T-helper 1 cell treated with Interleukin-12 subunit alpha and Interleukin-12 subunit beta and Interleukin-4 antibody, amounts not matched to agents 30 ng/mL and 1 ng/mL, for 36 hours (primary cell): ENCODE results near the gene DRD2. TPM values are rescaled to one million over a fixed set of nuclear protein-coding genes. Genes with fewer than 3 reads are reported as not detected.

Experiments used
- intact Hi-C: fragments of 100-400 bp; cut with micrococcal nuclease; formaldehyde crosslinking; loops from one replicate; pipeline ENCODE4 v1.15.1; 2024
- total RNA-seq: library from RNA; stranded (reverse); gene quantifications from 2 replicates; pipeline ENCODE4 v1.2.3, GENCODE V29; 2022

The DRD2 gene
- total RNA-seq, 1 donor from 2014 or later = not detected

DNA sequence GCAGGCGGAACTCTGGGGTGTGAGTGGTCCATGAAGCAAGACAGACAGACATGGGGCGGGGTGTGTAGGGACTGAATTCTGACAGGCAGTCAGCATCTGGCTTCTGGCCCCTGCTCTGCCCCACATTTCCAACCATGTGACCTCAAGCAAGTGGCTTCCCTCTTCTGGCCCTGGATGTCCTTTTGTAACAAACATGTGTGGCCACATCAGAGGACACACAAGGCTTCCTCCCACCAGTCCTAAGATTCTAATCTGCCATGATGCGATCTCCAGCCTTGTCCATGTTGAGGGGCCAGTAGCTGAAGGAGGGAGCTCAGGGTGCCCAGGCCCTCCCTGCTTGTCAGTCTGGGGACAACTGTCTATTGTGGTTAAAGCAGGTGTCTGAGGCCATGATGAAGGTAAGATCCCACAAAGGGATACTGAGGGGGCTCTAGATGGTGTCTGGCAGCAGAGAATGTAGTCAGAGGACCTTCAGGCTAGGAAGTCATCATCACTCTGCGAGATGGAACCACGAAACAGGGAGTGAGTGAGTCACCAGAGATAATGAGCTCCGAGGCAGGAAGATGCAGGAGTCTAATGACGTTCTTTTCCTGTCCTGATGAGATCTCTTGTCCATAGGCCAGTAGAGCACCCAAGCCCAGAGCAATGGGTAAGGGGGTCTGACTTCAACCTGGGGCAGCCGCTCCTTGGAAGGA, 27.4 kb downstream of the DRD2 start:
- intact Hi-C loops = no loop called here

DNA sequence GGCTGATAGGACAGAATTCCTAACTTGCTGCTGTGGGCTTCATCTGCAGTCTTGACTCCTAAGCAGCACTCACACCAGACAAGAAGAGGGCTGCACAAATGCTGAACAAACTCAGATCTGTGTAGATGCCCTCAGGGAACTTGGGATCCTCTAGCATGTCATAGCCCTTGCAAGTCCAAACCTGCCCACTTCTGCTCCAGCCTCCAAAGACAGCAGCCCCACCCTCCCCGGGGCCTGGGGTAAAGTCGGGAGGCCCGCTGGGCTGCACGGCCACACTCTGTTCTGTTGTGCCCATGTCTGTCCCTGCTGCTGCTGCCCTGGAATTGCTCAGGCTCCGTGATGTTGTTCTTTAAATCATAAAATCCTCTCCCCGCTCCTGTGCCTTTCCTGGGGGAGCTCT, 28.3 kb downstream of the DRD2 start:
- intact Hi-C loops = no loop called here

DNA sequence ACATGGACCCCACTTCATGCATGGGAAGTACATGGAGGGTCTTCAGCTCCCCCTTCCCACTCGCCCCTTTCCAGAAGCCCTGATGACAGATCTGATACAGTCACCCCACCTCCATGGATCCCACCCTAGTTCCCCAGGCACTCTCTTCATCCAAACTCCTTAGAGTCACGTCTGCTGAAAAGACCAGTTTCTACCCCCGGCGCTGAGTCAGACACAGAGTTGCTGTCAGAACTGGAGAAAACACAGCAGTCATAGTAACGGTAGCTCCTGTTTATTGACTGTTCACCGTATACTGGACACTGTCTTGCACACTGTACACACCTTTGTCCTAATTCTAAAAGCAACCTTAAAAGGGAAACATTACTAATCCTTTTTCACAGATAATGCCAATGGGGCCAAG, 29.1 kb downstream of the DRD2 start:
- intact Hi-C loops = no loop called here

DNA sequence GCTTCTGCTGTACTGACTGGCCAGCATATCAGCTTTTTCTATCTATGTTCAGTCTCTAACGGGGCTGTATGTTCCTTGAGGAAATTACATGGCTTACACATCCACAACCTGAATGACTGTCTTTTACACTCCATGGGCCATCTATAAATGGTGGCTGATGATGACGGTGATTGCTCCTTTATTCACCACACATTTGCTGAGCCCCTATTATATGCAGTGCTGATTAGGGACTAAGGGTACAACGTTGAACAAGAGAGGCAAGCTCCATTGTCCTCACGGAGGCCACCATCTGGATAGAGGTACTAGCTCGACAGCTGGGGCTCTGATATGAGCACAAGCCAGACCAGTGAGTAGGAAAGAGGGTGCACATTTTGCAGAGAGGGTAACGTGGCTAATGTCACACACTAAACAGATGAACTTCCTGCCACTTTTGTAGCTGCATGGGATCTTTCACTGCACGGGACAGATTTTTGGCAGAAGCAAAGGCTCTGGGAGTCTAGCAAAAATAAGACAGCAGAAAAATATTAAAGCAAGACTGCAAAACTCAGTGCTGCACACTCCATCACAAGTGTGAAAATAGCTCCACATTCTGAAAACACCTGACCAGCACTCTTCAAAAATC, 30.6 kb downstream of the DRD2 start:
- intact Hi-C loops = no loop called here

DNA sequence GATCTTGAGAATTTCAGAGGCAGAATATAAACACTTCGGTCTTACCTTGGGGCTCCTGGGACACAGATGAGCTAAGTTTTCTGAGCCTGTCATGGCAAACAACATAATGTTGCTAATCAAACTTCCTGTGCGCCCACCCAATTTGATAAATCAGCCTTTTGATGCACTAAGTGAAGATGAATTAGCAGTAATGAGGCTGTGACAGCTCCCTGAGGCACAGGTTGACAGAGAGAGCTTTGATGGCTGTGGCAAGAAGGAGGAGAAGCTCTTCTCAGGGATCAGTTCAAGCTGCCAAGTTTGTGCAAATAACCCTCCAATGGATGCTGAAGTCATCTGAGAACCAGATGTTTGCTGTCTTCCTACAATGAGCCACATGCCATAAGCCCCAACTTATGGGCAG, 34.4 kb downstream of the DRD2 start:
- intact Hi-C loops = no loop called here

DNA sequence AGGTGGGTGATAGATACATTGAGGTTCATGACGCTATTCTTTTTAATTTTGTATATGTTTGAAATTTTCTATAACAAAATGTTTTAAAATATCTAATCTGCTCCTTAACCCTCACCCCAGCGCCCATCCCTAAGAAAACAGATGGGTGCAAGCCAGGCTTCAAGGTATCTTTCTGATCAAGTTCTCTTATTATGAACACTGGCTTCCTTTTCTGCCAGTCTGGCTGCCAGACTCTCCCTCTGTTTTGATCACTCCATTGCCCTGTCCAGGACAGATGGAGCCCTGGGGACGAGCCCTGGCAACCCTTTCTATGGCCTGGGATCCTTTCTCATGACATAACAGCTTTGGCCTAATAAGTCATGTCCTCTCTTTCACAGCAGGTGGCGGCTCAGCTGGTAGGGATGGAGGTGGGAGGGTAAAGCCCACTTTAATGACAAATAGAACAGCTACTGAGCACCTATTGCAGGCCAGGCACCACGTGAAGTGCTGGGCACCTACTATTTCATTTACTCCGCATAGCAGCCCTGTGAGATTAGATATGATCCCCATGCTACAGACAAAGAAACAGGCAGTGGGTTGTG, 38.4 kb downstream of the DRD2 start:
- intact Hi-C loops = no loop called here

DNA sequence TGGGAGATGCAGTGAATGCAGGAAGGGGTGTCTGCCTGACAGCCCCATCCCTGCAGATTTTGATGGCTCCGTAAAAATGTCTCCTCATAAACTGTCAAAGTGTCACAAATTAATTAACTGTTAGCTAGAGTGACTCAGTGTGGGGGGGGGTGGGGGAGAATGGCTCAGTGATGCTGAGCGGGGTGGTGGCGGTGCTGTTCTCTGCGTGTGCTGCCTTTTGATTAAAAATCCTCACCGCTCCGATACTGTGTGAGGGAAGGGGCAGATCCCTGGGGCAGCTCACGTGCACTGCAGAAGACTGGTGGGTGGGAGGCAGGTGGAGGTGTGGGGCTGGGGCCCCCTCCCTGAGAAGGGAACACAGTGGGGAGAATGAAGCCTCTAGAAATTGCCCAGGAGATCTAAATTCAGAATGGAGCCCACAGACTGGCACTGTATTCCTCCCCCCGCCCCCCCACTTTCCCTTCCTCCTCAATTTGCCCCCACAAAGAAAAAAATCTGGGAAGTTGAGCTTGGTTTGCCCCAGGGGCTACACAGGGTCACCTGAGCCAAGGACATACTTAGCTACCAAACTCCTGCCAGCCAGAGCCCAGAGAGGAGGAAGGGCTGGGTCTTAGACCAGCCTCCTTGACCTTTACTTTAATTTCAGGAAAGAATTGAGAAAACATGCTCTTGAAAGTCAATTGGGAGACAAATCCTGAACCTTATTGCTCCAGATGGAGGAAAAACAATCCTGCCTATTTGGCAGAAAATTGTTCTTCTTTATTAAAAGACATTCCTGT, 39.8 kb downstream of the DRD2 start:
- intact Hi-C loops = no loop called here

DNA sequence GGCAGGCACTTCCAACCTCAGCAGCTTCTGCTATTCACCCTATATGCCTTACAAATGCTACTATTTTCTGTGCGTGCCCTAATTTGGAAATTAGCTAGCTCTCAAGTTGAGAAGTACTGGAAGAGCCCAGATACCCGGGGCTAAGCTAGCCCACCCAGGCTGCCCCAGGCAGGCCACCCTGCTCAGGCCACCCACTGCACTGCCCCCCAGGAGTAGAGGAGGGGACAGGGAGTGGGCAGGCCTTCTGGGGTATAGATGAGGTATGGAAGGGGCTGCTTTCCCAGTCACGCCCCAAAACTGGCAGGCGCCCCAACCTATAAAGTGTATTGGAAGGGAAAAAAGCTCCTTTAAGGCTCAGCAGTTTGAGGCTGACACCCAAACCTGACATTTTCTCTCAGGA, 43.5 kb downstream of the DRD2 start:
- intact Hi-C loops = no loop called here

DNA sequence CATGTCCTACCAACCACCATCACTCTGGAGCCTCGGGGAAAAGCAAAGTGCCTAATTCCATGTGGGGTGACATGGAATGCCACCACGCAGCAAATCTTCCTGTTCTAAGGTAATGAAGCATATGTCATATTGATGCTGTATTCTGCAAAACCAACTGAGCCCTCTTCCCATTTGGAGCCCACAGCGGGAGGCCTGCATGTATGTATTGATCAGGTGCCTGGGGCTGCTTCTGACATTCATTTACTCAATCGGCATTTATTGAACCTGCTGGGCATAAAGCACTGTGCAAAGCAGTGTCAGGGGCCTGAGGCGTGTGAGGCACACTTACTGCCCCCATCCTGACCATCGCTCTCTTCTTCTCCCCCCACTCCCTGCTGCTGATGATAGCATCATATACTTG, 48.5 kb downstream of the DRD2 start:
- intact Hi-C loops = no loop called here

DNA sequence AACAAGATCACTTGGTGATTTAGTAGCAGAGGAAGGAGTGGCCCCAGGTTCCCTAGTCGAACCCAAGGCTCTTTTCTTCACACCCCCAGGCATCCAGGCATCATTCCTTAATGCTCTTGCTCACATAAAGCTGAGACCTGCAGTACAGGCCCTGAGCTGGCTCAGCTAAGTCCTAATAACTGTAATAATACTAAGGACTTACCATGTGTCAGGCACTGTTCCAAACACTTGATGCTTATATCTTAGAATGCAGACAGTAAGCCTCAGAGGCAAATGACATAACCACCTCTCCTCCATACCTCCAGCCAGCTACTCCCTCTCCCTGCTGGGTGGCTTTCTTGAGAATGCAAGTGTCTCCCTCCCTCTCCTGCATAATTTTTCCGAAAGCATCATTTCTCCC, 54.4 kb downstream of the DRD2 start:
- intact Hi-C loops = no loop called here

DNA sequence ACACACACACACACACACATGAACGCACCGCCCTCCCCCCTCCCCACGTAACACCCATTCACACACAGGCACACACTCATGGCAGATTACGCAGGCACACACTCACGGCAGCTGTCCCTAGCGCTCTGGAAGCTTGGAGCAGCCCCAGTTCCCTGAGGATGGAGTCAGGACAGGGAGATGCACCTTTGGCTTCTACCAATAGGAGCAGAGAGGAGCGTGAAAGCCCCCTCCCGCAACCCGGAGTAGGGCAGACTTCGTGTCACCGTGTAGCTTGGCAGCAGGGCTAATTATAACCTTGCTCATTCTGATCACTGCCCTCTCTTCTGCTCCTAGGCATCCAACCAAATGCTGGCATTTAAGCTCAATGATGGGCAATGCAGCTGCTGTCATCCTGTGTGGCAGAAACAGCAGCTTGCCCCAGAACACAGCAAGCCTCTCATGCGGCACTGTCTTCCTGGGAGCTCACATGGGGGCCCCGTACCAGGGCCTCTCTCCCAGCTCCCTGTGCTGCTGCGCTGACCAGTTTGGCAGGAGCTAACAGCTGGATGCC, 55.7 kb downstream of the DRD2 start:
- intact Hi-C loops = no loop called here

DNA sequence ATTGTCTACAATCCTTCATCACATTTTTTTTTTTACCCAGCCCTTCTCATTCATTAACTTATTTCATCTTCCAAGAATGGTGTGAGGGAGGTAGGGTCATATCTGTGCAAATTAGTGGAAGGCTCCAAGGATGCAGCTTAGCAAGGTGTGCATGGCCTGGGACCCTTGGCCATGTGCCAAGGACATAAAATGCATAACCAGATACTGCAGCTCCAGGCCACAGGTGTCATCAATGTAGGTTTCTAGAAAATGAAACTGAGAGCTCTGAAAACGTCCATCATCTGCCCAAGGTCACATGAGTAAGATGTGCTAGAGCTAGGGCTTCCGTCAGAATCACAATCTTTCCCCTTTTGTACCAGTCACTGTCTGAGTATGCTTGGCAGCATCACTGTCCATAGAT, 57.8 kb downstream of the DRD2 start:
- intact Hi-C loops = no loop called here

DNA sequence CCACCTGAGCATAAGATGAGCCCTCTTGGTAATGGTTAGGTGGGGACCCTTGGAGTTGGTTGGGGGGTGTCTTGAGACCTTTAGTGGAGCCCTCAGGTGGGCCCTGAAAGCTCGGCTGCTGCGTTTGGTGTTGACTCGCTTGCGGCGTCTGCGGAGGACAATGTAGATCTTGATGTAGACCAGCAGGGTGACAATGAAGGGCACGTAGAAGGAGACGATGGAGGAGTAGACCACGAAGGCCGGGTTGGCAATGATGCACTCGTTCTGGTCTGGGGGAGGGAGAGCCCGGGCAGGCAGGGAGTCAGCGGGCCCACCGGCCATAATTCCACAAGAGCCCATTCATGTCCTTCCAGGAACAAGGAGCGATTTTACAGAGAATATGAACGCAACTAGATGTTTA, 59.9 kb downstream of the DRD2 start:
- intact Hi-C loops = no loop called here

DNA sequence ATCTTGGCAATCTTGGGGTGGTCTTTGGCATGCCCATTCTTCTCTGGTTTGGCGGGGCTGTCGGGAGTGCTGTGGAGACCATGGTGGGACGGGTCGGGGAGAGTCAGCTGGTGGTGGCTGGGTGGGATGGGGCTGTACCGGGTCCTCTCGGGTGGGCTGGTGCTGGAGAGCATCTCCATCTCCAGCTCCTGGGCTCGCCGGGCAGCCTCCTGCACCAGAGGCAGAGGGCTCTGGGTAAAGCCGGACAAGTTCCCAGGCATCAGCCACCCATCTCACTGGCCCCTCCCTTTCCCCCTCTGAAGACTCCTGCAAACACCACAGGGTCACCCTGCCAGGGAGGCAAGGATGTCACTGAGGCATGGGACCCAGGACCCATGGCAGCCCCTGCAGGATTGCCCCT, 62.5 kb downstream of the DRD2 start:
- intact Hi-C loops = no loop called here

DNA sequence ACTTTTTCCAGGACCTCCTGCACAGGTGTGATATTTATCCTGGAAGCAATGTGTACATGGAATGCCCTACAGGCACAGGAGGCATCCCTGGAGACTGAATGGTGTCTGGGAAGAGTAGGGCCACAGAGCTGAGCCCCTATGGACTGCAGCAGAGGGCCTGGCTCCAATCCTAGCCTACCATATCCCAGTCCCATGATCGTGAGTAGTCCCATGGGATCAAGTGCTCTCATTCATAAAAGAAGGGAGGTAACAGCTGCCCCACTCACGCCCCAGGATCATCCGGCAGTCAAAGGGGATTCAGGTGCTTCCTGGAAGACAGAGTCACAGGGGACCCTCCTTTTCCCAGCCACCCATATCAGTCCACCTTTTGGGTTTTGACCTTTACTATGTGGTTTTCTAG, 63.7 kb downstream of the DRD2 start:
- intact Hi-C loops = no loop called here

DNA sequence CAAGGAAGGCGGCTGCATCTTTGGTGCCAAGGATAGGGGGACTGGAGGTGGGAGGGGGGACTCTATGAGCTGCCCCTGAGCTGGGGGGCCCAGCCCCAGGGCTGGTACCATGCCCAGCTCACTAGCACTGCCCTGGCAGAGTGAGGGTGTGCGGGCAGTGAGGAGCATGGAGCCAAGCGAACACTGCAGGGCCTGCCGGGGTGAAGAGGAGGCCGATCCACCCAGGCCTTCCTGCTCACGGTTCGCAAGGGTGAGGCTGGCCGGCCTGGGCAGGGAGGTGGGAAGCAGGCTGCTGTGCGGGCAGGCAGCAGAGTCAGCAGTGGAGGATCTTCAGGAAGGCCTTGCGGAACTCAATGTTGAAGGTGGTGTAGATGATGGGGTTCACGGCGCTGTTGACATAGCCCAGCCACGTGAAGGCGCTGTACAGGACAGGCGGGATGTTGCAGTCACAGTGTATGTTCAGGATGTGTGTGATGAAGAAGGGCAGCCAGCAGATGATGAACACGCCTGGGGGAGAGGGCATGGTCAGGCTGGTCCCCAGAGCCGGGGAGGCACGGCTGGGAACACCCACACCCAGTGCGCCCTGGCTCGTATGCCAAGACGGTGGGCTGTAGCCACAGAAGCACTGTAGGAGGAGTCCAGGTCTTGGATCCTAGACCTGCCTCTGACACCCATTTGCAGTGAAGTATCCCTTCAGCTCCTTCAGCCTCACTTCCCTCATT, 64.6 kb downstream of the DRD2 start:
- intact Hi-C loops = no loop called here

DNA sequence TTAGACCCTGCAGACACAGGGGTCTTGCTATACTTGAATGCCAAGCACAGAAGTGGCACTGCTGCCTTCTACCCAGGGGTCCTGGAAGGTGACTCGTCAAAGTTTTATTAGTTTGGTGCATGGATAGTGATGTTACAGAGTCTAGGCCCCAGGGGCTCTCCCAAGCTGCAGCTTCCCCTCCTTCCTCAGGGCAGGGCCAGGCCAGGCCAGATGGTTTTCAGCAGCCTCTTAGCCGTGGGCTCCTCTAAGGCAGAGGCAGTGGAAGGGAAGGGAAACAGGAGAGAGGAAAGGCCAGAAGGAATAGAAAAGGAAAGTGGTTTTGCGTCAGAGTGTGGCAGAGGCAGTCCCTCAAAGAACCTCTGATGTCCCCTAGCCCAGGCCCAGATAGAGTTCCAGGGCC, 65.7 kb downstream of the DRD2 start:
- intact Hi-C loops = no loop called here

DNA sequence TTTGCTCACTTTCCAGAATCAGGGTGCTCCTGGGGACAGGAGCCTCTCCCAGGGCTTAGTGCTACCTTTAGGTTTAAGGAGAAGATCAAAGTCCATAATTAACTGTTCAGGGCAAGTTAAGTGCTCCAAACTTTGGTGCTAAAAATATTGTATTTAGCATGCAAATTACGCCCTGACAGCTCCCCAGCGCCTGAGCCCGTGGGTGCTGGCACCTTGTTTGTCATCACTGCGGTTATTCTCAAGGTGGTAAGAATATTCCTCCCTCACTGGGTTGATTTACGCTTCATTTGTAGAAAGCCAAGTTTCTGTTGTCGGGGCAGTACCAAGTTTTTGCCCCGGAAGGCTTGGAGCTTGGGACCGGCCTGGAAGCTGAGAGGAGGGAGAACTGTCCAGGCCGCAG, 66.3 kb downstream of the DRD2 start:
- intact Hi-C loops = no loop called here

DNA sequence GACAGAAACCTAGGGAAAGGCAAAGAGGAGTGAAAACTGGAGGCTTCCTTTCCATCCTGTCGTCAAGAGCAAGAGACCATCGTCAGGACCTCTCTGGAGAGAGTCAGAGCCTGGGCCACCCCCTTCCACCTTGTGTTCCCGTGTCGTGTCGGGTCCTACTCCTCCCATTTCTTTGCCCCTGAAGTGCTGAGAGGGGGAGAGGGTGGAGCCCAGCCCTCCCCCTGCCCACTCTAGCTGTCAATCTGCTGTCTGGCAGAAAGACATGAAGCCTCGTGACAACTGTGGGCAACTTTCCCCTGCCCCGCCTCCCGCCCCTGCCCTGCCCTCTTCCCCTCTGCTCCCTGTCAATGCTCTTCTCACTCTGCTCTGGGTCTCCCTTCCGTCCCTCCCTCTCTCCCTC, 67.0 kb downstream of the DRD2 start:
- intact Hi-C loops = no loop called here

DNA sequence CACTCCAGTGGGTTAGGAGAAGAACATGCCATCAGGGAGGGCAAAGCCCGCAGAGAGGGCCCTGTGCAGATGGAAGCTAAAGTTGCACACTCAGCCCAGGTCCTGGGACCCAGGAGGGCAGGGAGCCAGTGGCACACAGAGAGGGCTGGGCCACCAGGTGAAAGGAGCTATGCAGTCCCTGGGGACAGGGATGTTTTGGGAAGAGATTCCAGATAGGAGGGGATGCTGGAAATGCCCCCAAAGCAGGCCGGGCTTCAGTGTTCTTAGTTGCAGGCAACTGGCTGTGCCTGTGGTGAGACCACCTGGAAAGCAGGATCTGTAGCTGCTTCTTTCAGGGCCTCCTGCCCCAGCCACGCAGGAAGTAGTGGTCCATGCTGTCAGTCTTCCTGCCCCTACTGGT, 68.0 kb downstream of the DRD2 start:
- intact Hi-C loops = no loop called here

DNA sequence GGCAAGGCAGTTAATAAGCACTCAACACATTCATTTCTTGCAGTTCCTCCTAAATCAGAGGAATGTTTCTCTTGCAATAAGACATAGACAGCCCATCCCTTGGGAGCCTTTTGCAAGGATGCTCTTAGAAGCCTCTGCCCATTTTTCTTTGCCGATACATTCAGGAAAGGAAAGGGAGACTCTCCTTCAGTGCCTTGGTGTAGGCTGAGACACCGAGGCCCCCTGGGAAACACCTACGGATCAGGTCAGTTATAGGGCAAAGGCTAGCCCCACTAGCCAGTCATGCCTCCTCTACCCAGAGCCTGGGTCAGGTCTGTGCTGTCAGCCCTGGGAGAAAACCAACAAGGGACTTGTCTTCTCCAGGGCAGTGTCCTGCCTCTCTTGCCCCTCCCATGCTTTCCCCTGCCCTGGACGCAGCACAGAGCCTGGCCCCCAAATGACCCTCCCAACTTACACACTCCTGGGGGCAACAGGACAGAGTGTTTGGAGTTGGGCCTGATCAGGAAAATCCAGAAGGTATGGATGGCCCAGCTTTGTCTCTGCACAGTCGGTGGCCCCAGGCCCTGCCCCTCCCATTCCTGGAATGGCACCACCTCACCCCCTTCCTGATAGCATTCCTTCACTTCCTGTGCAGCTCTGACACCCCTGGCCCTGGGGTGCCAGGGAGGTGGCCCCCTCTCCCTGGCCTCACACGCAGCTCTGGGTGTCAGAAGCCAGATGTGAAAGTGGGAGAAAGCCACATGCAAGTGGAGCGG, 69.3 kb downstream of the DRD2 start:
- intact Hi-C loops = no loop called here
